ENCODE measurements around the gene WTAP.
A peak's percentile ranks its signal among the peaks of the same experiment; 100 is the strongest.
"Not testable (repeated sequence)": the region's sequence is repeated elsewhere in the genome, so short reads cannot be mapped to it uniquely, and the experiment has no call there.

The WTAP gene

DNA sequence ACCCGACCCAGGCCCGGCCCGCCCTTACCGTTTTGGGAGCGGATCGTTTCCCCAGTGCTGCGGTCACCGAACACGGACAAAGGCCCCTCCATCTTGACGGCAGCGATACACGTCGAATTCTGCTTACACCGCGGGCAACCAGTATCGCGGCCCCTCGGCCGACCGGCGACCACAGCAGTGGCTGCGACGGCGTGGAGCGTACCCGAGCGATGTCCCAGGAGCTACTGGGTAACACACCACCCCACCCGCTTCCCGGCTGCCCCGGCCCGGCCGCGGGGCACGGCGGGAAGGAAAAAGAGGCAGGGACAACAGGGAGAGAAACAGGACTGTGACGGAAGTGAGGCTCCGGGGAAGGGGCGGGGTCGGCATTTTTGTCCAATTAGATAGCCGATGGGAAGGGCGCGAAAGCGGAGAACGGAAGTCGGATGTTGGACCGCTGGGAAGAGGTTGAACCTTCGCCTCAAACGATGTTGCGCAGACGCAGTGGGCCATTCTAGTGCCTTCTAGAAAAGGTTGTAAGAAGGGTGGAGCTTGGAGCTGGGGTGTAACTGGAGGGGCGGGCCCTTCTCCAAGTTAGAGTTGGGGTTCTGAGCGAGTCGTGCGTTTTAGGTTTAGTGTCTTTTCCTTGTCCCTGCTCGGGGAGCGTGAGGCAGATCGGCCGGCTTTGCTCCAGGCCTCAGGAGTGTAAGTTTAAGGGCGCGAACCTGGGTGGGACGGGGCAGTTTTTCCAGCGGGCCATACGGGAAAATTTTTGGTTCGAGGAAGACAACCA, 62.3 kb downstream of the WTAP start, which contains the start of gene TCP1:
Gene TCP1, minus strand, starts transcription at position 226 of the 772 bp plus-strand sequence. Its CDS starts 134 bp downstream, at position 92.
- peak; percentile 100 for DNase-seq
- in situ Hi-C loops (cut with MboI; ENCODE audit: low pct_unique_long_range_greater_than_20kb, low sequenced_read_pairs): no loop called here

DNA sequence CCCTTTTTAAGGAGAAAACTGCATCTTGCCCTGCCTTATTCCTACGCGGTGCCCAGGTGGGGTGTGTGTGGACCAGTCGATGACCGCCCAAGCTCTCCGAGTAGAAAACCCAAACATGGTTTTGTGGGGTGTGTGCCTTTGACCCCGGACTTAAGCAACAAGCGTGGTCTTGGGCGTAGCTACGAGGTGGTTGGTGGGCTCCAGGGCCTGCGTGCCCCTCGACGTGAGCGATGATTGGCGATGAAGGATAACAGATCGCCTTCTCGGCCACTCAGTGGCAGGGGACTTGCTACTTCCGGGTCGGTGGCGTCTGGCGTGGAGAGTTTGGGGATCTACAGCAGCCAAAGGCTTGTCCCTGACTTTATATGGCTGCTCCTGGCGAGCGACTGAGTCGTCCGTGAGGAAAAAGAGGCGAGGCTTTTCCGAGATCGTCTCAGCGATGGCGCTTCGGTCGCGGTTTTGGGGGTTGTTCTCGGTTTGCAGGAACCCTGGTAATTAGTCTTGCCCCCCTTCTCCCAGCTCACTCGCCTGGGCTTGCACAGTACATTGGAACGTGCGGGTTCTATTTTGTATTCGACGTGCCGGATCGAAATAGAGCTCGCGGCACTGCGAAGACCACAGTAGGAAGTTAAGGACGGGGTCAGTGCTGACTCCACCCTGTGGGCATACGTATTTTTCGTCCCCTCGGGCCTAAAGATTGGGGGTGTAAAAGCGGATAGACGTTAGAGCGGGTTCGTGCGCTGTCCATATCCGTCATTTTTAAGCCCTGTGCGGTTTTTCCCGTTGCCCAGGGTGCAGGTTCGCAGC, 63.0 kb downstream of the WTAP start, which contains the start of gene MRPL18:
Gene MRPL18, plus strand, starts transcription at position 319 of the 807 bp plus-strand sequence. Its CDS starts 121 bp downstream, at position 440.
- peak; percentile 97 for DNase-seq

DNA sequence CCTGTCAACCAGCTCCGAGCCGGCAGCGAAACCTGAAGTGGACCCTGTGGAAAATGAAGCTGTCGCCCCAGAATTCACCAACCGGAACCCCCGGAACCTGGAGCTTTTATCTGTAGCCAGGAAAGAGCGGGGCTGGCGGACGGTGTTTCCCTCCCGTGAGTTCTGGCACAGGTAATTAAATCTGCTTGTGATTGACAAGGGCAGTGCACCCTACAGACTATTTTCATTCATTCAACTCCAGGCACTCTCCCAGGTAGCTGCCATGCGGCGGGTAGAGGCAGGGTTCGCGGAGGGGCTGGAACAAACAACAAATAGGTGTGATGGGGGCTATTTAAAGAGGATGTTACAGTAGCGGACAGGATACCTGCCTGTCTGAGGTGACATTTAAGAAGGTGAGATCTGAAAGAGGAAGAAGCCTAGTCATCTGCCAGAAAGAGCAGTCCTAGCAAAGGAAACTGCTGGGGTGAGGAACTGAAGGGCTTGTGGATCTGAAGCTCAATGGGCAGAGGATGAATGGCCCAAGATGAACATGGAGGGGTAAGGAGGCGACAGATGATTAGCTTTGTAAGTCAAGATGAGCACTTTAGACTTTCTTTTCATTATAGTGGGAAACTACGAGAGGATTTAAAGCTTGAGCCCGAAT, 63.8 kb downstream of the WTAP start:
- peak; percentile 43 for DNase-seq

More for the DNA sequence above, 63.0 kb downstream of the WTAP start, which contains the start of gene MRPL18:
- in situ Hi-C loops (cut with MboI; ENCODE audit: low pct_unique_long_range_greater_than_20kb, low sequenced_read_pairs): no loop called here

DNA sequence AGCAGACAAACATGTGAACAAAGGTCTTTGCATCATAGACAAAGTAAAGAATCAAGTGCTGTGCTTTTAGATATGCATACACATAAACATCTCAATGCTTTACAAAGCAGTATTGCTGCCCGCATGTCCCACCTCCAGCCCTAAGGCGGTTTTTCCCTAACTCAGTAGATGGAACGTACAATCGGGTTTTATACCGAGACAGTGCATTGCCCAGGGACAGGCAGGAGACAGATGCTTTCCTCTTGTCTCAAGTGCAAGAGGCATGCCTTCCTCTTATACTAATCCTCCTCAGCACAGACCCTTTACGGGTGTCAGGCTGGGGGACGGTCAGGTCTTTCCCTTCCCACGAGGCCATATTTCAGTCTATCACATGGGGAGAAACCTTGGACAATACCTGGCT, 67.7 kb downstream of the WTAP start:
- in situ Hi-C loops (cut with MboI; ENCODE audit: low pct_unique_long_range_greater_than_20kb, low sequenced_read_pairs); DNase-seq: not testable (repeated sequence)

More for the DNA sequence above, 63.8 kb downstream of the WTAP start:
- in situ Hi-C loops (cut with MboI; ENCODE audit: low pct_unique_long_range_greater_than_20kb, low sequenced_read_pairs): no loop called here

DNA sequence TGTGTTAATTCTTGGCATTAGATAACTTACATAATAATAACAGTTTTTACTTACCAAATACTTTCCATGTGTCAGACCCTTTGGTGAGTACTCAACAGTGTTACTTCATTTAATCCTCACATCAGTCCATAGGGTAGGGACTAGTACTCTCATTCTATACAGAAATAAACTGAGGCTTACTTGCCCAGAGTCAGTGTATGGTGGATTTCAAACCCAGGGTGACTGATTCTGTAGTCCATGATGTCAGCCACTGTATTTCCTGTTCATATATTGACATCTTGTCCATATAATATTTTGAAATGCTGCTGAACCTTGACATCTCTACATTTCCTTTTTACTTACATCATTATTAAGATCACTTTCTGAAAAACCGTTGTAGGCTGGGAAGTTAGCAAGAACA, 70.2 kb downstream of the WTAP start:
- in situ Hi-C loops (cut with MboI; ENCODE audit: low pct_unique_long_range_greater_than_20kb, low sequenced_read_pairs): no loop called here
- no peak for DNase-seq

DNA sequence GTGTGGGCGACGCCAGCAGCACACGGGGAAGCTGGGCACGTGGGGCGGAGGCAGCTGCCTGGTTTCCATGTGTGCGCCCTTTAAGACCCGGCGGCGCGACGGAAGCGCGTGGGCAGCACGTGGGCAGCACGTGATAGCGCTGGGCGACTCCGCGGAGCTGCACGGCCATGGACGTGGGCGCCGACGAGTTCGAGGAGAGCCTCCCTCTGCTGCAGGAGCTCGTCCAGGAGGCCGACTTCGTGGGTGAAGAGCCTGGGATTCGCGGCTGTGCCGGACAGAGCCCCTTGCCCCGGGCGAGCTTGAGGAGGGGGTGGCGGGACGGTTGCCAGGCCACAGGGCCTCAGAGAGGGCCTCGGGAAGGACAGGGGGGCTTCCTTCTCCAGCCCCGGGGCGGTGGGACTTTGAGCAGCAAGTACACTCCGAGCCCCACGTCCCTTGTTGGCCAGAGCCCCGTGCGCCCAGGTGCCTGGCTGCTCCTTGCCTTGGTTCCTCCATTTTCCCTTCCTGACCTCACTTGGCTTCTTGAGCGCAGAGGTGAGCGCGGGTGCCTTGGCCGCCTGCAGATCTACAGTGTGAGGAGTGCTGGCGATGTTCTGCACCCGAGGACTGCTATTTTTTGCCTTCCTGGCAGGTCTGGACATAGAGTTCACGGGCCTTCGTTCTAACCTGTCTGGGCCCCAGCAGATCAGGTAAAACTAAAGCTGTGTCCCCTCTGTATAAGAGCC, 73.0 kb downstream of the WTAP start, which contains the start of gene PNLDC1:
Gene PNLDC1, plus strand, starts transcription at position 136 of the 725 bp plus-strand sequence. Its CDS starts 32 bp downstream, at position 168.
- DNase-seq: no peak
- in situ Hi-C loops (cut with MboI; ENCODE audit: low pct_unique_long_range_greater_than_20kb, low sequenced_read_pairs): no loop called here

DNA sequence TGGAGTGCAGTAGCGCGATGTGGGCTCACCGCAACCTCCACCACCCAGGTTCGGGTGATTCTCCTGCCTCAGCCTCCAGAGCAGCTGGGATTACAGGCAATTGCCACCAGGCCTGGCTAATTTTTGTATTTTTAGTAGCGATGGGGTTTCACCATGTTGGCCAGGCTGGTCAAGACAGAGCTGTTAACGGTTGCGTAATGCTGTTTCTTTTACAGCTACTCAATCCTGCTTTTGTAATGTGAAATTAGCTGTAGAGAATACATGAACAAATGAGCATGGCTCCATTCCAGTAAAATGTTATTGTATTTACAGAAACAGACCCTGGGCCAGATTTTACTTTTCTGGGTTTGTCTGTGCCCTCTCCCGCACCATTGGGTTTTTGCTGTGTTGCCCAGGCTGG, 74.6 kb downstream of the WTAP start:
- in situ Hi-C loops (cut with MboI; ENCODE audit: low pct_unique_long_range_greater_than_20kb, low sequenced_read_pairs): no loop called here
- no peak for DNase-seq

DNA sequence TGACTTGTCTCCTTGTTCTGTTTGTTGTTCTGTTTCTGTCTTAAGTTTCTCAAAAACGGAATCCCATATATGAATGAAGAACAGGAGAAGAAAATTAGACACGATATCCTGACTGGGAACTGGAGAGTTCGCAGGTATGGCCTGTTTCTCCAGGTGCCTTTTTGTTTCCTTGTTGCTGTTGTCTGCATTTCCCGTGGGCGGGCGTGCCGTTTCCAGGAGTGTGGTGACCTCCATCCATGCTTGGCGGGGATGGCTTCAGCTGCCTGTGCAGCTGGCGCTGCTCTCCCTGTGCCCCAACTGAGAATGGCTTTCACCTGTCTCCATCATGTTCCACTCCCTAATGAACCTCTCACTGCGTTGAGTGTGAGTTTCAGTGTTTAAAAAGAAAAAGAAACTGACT, 77.2 kb downstream of the WTAP start:
- in situ Hi-C loops (cut with MboI; ENCODE audit: low pct_unique_long_range_greater_than_20kb, low sequenced_read_pairs): no loop called here
- no peak for DNase-seq

DNA sequence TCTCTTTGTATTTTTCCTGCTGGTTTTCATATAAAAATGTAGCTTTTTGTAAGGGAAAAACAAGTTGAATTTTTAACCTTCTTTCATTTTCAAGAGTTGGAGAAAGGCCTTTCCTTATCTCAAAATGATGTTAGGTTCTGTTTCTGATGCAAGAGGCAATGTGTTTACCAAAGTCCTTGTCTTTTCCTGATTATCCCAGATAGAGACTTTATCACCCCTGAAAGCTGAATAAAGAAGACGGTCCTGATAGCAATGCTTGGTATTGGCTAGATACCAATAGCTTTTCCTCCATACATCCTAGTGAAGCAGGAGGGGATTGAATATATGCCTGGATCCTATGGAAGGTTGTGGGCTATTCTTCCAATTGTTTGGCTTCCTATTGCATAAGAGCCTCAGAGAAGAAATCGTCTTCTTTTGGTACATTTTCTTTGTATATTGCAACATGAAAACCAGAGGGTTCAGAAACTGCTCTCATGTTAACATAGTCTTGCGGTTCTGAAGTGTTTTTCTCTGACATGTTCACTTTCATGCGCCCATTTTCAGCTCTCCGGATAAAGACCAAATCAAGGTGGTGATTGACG, 78.2 kb downstream of the WTAP start:
- in situ Hi-C loops (cut with MboI; ENCODE audit: low pct_unique_long_range_greater_than_20kb, low sequenced_read_pairs): no loop called here
- no peak for DNase-seq

All from KBM-7 (cell line).